Upper lobe of right lung (tissue), 1 donor: ENCODE data around the gene GDAP1L1. TPM values are rescaled to one million over a fixed set of nuclear protein-coding genes. Genes with fewer than 3 reads are reported as not detected.
A peak's percentile ranks its signal among the peaks of the same experiment; 100 is the strongest.

ENCODE experiments used
- ATAC-seq: fragments of 200-7000 bp; cut with Tn5 transposase; one replicate; pipeline ENCODE4 v1.9.1; 2020; ENCODE audit warnings: mild to moderate bottlenecking, moderate library complexity
- DNase-seq: peaks from one replicate; pipeline ENCODE4 v3.0.0-alpha.2; 2020
- H3K27ac ChIP-seq: fragments of 200-600 bp; one replicate; pipeline ENCODE4 v1.8.0; 2022
- H3K27me3 ChIP-seq: fragments of 200-600 bp; one replicate; pipeline ENCODE4 v1.8.0; 2022; ENCODE audit warnings: mild to moderate bottlenecking
- H3K36me3 ChIP-seq: fragments of 200-600 bp; one replicate; pipeline ENCODE4 v1.8.0; 2022
- H3K4me1 ChIP-seq: fragments of 200-600 bp; one replicate; pipeline ENCODE4 v1.8.0; 2022
- H3K4me3 ChIP-seq: fragments of 200-600 bp; one replicate; pipeline ENCODE4 v1.8.0; 2022; ENCODE audit warnings: mild to moderate bottlenecking
- H3K9me3 ChIP-seq: fragments of 200-600 bp; one replicate; pipeline ENCODE4 v1.8.0; 2022
- intact Hi-C: fragments of 100-400 bp; cut with DNase I; formaldehyde crosslinking; loops from one replicate; pipeline ENCODE4 v1.11.0; 2022
- total RNA-seq: library from RNA; stranded (reverse); fragmentation: NEBNext Ultra II Directional; extraction: Animal tissue kit (Norgen Biotek cat#: 25700); gene quantifications from one replicate; pipeline ENCODE4 v1.2.1, GENCODE V29; 2021
- TF ChIP-seq, protein P1 (sequence below): fragments of 200-600 bp; IDR thresholded peaks from one replicate; pipeline ENCODE4 v1.8.0; 2022; ENCODE audit warnings: antibody characterized with exemption
- donor health status: DM: no; HTN: yes; CAD: no; lungs with severe emphysema.

GDAP1L1 gene
- total RNA-seq, 1 donor from 2014 or later, result not detected

DNA sequence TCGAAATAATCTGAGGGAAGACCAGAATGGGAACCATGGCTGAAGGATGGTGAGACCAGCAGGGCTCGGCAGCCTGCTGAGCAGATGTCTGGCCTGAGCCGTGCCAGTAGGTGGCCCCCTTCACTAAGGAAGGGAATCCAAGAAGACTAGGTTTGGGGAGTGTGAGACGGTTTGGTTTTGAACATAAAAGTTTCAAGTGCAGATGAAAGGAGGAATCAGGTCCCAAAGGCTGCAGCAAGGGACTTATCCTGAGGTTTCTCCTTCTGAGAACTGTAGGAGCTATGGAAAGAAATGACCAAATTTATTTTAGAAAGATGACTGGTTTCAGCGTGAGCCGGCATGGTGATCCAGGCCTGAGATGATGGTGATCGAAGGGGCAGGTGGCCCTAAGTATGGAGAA is 32.0 kb upstream of the GDAP1L1 start:
- ATAC-seq (peak; percentile 10), DNase-seq (peak; percentile 78)
- Histone ChIP-seq H3K9me3 (no peaks in the 10 kb centered on the region), H3K27ac (no peak overlapping the region), H3K36me3 (no peaks in the 10 kb centered on the region), H3K4me1 (peaks cover 22% of the 10 kb centered on the region), H3K4me3 (no peak overlapping the region), H3K27me3 (no peaks in the 10 kb centered on the region)
- intact Hi-C loops, result loop anchor here (5.0 to 10.0 kb wide), 2 partner anchors 97 to 170 kb away; partner anchors contain the start of gene FITM2
- TF ChIP-seq, protein P1, sequence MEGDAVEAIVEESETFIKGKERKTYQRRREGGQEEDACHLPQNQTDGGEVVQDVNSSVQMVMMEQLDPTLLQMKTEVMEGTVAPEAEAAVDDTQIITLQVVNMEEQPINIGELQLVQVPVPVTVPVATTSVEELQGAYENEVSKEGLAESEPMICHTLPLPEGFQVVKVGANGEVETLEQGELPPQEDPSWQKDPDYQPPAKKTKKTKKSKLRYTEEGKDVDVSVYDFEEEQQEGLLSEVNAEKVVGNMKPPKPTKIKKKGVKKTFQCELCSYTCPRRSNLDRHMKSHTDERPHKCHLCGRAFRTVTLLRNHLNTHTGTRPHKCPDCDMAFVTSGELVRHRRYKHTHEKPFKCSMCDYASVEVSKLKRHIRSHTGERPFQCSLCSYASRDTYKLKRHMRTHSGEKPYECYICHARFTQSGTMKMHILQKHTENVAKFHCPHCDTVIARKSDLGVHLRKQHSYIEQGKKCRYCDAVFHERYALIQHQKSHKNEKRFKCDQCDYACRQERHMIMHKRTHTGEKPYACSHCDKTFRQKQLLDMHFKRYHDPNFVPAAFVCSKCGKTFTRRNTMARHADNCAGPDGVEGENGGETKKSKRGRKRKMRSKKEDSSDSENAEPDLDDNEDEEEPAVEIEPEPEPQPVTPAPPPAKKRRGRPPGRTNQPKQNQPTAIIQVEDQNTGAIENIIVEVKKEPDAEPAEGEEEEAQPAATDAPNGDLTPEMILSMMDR, result peak; percentile 76

DNA sequence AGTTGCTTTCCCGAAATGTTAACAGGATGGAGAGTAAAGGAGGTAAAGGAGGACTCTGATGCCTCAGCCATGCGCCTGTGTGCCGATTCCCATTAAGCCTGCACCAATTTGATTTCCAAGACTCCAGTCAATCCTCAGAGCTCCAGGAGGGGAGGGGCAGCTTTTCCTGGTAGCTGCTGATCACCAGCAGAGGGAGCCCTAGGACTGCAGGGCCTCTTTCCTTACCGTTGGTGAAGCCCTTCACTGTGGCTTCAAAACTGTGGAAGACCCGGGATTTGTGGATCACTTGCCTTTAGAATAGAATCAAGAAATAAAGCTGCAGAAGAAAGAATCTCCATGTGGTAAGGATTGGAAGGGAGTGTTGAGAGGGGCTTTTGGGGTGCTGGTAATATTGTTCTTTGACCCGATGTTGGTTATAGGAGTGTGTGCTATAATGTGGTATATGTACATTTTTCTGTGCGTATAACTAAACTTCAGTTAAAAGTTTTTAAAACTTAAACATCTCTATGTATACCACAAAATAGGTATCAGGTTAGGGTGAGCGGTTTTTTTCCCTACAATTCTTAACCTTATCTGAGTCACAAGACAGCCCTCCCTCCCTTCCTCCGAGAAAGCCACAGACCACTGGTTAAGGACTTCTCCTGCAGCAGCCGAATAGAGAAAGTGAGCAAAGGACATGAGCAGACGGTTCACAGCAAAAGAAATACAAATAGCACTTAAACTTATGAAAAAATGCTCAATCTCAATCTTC is 29.6 kb upstream of the GDAP1L1 start:
- Histone ChIP-seq H3K4me3 (peak overlapping the region; percentile 36), H3K27me3 (no peaks in the 10 kb centered on the region), H3K36me3 (no peaks in the 10 kb centered on the region), H3K9me3 (no peaks in the 10 kb centered on the region), H3K4me1 (peaks cover 13% of the 10 kb centered on the region), H3K27ac (peak overlapping the region; percentile 58)
- TF ChIP-seq, protein P1, result peak; percentile 91
- DNase-seq (peak; percentile 82), ATAC-seq (peak; percentile 94)
- intact Hi-C loops, result loop anchor here (5.0 to 10.0 kb wide), 2 partner anchors 95 to 167 kb away; partner anchors contain the start of gene FITM2

DNA sequence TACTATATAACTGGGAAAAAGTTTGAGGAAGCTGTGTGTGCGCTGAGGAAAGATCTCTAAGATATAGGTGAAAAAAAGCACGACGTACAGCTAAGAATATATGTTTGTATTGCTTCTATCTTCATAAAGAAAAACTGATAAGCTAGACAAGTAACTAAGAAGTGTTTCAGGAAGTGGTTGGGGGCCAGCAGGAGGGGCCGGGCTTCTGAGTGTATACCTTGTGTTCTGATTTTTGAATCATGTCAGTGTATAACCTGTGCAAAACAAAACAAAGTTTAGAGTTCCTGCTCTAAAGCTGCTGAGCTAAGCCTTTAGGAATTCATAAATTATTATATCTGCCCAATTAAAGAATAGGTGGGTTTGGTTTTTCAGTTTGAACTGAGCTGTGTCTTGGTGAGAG is 28.7 kb upstream of the GDAP1L1 start:
- Histone ChIP-seq H3K36me3 (no peaks in the 10 kb centered on the region), H3K4me1 (peaks cover 13% of the 10 kb centered on the region), H3K4me3 (peak overlapping the region; percentile 36), H3K27me3 (no peaks in the 10 kb centered on the region), H3K27ac (peak overlapping the region; percentile 58), H3K9me3 (no peaks in the 10 kb centered on the region)
- ATAC-seq (no peak), DNase-seq (no peak)
- intact Hi-C loops, result loop anchor here (5.0 to 10.0 kb wide), 2 partner anchors 94 to 166 kb away; partner anchors contain the start of gene FITM2
- TF ChIP-seq, protein P1, result no peak

DNA sequence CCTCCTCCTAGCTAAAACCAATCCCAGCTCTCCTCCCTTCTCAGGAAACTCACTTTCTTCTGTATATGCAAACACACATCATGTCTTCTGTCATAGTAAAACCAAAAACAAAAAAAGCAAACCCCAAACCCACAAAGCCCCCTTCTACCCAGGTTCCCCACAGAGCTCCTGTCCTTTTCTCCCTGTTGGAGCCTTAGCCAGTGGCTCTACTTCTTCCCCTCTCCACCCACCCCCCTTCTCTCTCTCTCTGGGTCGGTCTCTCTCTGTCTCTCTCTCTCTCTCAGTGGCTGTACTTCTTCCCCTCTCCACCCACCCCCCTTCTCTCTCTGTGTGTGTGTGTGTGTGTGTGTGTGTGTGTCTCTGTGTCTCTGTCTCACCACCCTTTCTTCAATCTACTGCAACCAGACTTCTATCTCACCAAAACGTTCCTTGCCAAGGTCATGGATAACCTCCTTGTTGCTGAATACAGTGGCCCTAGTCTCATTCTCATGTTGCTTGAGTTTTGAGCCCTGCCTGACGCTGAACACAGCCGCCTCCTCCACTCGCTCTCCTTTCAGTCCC is 27.9 kb upstream of the GDAP1L1 start:
- TF ChIP-seq, protein P1, result no peak
- Histone ChIP-seq H3K27ac (no peak overlapping the region), H3K27me3 (no peaks in the 10 kb centered on the region), H3K4me1 (peaks cover 13% of the 10 kb centered on the region), H3K9me3 (no peaks in the 10 kb centered on the region), H3K4me3 (no peak overlapping the region), H3K36me3 (no peaks in the 10 kb centered on the region)
- no peak for DNase-seq
- intact Hi-C loops, result loop anchor here (5.0 to 10.0 kb wide), 2 partner anchors 93 to 166 kb away; partner anchors contain the start of gene FITM2
- no peak for ATAC-seq

DNA sequence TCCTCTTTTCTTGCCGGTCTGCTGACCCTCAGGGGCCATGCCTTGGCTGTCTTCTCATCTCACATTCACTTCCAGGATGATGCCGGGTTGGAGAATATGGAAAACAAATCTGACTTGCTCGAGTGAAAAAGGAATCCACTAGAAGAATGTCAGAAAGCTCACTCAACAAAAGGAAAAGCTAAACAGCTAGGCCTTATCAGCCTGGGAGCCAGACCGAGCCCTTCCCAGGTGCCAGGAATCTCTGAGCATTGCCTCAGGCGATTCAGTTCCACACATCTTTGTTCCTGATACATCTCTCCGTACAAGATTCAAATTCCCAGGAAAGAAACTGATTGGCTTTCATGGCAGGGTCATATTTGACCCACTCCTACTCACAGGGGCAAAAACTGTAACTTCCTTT is 27.3 kb upstream of the GDAP1L1 start:
- TF ChIP-seq, protein P1, result no peak
- Histone ChIP-seq H3K4me1 (peaks cover 13% of the 10 kb centered on the region), H3K27me3 (no peaks in the 10 kb centered on the region), H3K9me3 (no peaks in the 10 kb centered on the region), H3K4me3 (no peak overlapping the region), H3K27ac (no peak overlapping the region), H3K36me3 (no peaks in the 10 kb centered on the region)
- no peak for DNase-seq
- intact Hi-C loops, result loop anchor here (5.0 to 10.0 kb wide), 2 partner anchors 93 to 165 kb away; partner anchors contain the start of gene FITM2
- no peak for ATAC-seq
